ENCODE measurements around the gene UBE2J2. TPM values are rescaled to one million over a fixed set of nuclear protein-coding genes. Genes with fewer than 3 reads are reported as not detected.

The UBE2J2 gene
- total RNA-seq, 2 donors from 2014 or later: 27.5 to 33.5 TPM

DNA sequence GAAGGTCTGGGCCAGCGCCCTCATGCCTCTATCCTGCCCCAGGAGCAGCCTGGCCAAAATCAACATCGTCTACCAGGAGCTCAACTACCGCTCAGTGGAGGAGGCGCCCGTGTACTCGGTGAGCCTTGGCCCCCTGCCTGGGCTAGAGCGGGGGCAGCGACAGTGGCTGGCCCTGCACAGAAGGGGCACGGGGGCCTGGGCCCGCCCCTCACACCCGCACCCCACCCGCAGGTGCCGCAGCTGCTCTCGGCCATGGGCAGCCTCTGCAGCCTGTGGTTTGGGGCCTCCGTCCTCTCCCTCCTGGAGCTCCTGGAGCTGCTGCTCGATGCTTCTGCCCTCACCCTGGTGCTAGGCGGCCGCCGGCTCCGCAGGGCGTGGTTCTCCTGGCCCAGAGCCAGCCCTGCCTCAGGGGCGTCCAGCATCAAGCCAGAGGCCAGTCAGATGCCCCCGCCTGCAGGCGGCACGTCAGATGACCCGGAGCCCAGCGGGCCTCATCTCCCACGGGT, 17.4 kb upstream of the UBE2J2 start:
- H3K27me3 ChIP-seq: peaks cover 0 to 6% of the 10 kb centered on the region in 2 donors
- peaks cover 0 to 15% of the 10 kb centered on the region in 2 donors for H3K4me1 ChIP-seq
- no peak overlapping the region for H3K27ac ChIP-seq
- no peak for DNase-seq (ENCODE audit: low spot score)
- H3K9me3 ChIP-seq: no peaks in the 10 kb centered on the region
- TF ChIP-seq, protein P1, sequence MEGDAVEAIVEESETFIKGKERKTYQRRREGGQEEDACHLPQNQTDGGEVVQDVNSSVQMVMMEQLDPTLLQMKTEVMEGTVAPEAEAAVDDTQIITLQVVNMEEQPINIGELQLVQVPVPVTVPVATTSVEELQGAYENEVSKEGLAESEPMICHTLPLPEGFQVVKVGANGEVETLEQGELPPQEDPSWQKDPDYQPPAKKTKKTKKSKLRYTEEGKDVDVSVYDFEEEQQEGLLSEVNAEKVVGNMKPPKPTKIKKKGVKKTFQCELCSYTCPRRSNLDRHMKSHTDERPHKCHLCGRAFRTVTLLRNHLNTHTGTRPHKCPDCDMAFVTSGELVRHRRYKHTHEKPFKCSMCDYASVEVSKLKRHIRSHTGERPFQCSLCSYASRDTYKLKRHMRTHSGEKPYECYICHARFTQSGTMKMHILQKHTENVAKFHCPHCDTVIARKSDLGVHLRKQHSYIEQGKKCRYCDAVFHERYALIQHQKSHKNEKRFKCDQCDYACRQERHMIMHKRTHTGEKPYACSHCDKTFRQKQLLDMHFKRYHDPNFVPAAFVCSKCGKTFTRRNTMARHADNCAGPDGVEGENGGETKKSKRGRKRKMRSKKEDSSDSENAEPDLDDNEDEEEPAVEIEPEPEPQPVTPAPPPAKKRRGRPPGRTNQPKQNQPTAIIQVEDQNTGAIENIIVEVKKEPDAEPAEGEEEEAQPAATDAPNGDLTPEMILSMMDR (IDR thresholded peaks at IDR 0.05): no peak
- H3K4me3 ChIP-seq: no peak overlapping the region
- H3K36me3 ChIP-seq: peaks cover 2% of the 10 kb centered on the region

DNA sequence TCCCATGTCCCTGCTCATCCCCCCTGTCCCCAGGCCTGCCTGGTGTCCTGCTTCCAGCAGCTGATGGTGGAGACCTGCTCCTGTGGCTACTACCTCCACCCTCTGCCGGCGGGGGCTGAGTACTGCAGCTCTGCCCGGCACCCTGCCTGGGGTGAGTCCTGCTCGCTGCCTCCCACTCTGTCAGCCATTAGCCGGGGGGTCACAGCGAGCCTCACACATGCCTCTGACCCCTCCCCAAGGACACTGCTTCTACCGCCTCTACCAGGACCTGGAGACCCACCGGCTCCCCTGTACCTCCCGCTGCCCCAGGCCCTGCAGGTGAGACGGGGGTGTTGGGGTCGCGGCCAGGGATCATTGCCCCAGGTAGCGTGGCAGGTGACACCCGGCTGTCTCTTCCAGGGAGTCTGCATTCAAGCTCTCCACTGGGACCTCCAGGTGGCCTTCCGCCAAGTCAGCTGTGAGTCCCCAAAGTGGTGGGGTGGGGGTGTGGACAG, 16.6 kb upstream of the UBE2J2 start:
- TF ChIP-seq, protein P1 (IDR thresholded peaks at IDR 0.05): peak; percentile 32 to 73
- Histone ChIP-seq H3K36me3 (no peaks in the 10 kb centered on the region), H3K27ac (no peak overlapping the region), H3K4me3 (no peak overlapping the region), H3K27me3 (peaks cover 0 to 8% of the 10 kb centered on the region in 2 donors), H3K9me3 (no peaks in the 10 kb centered on the region), H3K4me1 (peaks cover 0 to 15% of the 10 kb centered on the region in 2 donors)
- no peak for DNase-seq (ENCODE audit: low spot score)

DNA sequence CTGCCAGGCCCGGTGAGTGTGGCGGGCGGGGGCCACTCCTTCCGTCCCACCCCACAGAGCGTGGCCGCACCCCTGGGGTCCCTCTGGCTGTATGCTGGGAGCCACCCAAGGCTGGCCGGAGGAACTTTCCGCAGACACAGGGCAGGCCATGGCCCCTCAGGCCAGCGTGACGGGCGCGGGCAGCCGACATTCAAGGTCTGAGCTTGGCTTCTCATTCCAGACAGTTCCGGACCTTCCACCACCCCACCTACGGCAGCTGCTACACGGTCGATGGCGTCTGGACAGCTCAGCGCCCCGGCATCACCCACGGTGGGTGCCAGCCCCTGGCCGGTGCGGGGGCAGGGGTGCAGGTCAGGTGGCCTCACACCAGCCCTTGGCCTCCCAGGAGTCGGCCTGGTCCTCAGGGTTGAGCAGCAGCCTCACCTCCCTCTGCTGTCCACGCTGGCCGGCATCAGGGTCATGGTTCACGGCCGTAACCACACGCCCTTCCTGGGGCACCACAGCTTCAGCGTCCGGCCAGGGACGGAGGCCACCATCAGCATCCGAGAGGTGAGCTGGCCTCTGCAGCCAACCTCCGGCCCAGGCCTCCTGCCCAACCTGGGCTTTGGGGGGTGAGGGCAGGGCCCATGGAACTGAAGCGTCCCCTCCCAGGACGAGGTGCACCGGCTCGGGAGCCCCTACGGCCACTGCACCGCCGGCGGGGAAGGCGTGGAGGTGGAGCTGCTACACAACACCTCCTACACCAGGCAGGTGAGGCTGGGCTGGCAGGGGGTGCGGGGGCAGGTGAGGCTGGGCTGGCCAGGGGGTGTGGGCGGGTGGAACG, 13.8 kb upstream of the UBE2J2 start:
- Histone ChIP-seq H3K27me3 (peaks cover 0 to 8% of the 10 kb centered on the region in 2 donors), H3K9me3 (no peaks in the 10 kb centered on the region), H3K4me3 (no peak overlapping the region), H3K4me1 (peaks cover 0 to 15% of the 10 kb centered on the region in 2 donors), H3K27ac (no peak overlapping the region), H3K36me3 (no peaks in the 10 kb centered on the region)
- TF ChIP-seq, protein P1 (IDR thresholded peaks at IDR 0.05): no peak
- no peak for DNase-seq (ENCODE audit: low spot score)

DNA sequence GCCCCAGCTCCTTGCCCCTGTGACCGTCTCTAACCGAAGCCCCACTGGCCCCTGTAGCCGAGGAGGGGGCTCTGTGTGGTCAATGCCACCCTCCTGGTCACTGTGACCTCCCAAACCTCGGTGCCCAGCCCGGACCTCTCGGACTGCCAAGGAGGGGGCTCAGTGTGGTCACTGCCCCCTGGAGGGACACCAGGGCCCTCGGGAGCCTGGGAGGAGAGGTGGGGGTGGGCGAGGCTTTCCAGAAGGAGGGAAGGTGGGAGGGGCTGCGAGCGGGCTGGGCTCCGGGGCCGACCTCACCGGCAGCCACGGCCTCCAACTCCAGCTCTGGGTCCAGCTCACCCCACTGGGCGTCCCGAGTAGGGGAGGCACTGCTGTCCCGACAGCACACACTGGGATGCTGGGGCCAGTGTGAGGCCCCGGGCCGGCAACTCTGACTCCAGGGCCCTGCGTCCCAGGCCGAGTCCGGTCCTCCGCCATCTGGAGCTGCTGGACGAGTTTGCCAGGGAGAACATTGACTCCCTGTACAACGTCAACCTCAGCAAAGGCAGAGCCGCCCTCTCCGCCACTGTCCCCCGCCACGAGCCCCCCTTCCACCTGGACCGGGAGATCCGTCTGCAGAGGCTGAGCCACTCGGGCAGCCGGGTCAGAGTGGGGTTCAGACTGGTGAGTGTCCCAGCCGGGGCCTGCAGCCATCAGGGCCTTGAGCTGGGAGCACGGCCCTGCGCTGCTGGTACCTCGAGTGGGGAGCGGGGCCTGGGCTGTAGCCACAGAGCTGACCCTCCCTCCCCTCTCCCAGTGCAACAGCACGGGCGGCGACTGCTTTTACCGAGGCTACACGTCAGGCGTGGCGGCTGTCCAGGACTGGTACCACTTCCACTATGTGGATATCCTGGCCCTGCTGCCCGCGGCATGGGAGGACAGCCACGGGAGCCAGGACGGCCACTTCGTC, 12.9 kb upstream of the UBE2J2 start:
- no peaks in the 10 kb centered on the region for H3K36me3 ChIP-seq
- H3K9me3 ChIP-seq: no peaks in the 10 kb centered on the region
- H3K27ac ChIP-seq: no peak overlapping the region
- no peak overlapping the region for H3K4me3 ChIP-seq
- peaks cover 0 to 20% of the 10 kb centered on the region in 2 donors for H3K4me1 ChIP-seq
- peaks cover 0 to 8% of the 10 kb centered on the region in 2 donors for H3K27me3 ChIP-seq
- TF ChIP-seq, protein P1 (IDR thresholded peaks at IDR 0.05): no peak
- DNase-seq (ENCODE audit: low spot score): no peak

DNA sequence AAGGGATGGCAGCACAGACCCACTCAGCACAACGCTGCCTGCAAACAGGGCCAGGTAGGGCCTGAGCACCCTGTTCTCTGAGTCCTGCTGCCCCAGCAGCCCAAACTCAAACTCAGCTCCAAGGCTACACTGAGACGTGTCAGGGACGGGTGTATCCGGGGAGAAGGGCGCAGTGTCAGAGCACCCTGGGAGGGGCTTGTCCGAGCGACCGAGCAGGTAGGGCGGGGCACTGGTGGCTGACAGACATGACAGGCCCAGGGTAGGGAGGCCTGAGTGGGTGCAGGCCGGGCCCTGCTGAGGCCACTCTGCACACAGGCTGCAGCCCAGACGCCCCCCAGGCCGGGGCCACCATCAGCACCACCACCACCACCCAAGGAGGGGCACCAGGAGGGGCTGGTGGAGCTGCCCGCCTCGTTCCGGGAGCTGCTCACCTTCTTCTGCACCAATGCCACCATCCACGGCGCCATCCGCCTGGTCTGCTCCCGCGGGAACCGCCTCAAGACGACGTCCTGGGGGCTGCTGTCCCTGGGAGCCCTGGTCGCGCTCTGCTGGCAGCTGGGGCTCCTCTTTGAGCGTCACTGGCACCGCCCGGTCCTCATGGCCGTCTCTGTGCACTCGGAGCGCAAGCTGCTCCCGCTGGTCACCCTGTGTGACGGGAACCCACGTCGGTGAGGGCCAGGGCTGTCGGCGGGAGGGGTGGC, 12.1 kb upstream of the UBE2J2 start:
- TF ChIP-seq, protein P1 (IDR thresholded peaks at IDR 0.05): no peak
- H3K4me3 ChIP-seq: no peak overlapping the region
- no peak for DNase-seq (ENCODE audit: low spot score)

More for the DNA sequence above, 12.1 kb upstream of the UBE2J2 start:
- Histone ChIP-seq H3K36me3 (no peaks in the 10 kb centered on the region), H3K9me3 (no peaks in the 10 kb centered on the region), H3K27ac (no peak overlapping the region), H3K27me3 (peaks cover 0 to 8% of the 10 kb centered on the region in 2 donors), H3K4me1 (peaks cover 0 to 14% of the 10 kb centered on the region in 2 donors)

Measured in right atrium auricular region (tissue), 2 donors.